ENCODE measurements around the gene CFAP97. TPM values are rescaled to one million over a fixed set of nuclear protein-coding genes. Genes with fewer than 3 reads are reported as not detected.

The CFAP97 gene
- total RNA-seq, 2 donors from 2014 or later: 17.1 to 19.5 TPM

- intact Hi-C loops (cut with DNase I): no loop called here
- DNase-seq (no peak), ATAC-seq (no peak)
- no peak overlapping the region for H3K4me3 ChIP-seq
- WGBS, 2 donors: 89 to 92% methylated on average over 2 of the region's 2 CpGs
- no peaks in the 10 kb centered on the region for H3K9me3 ChIP-seq
- H3K4me1 ChIP-seq: no peaks in the 10 kb centered on the region
- no peak for TF ChIP-seq CTCF (IDR thresholded peaks at IDR 0.05)
- H3K27ac ChIP-seq: no peak overlapping the region
- H3K27me3 ChIP-seq: no peaks in the 10 kb centered on the region
- H3K36me3 ChIP-seq (replicated peaks in 1 of 2; ENCODE audit: insufficient read depth in 1 of 2, low read depth in 2 of 2): peaks cover 0 to 3% of the 10 kb centered on the region in 2 donors
These were observed 32.3 kb downstream of the CFAP97 start for GRCh38 chr4:185171373-185172071.

GRCh38 chr4:185167234-185167633, 36.6 kb downstream of the CFAP97 start:
- Histone ChIP-seq H3K36me3 (replicated peaks in 1 of 2; ENCODE audit: insufficient read depth in 1 of 2, low read depth in 2 of 2) (peaks cover 0 to 3% of the 10 kb centered on the region in 2 donors), H3K4me1 (no peaks in the 10 kb centered on the region), H3K27ac (no peak overlapping the region), H3K9me3 (no peaks in the 10 kb centered on the region), H3K27me3 (no peaks in the 10 kb centered on the region), H3K4me3 (no peak overlapping the region)
- intact Hi-C loops (cut with DNase I): no loop called here
- 73 to 75% methylated on average over 9 of the region's 9 CpGs for WGBS, 2 donors
- DNase-seq: no peak
- no peak for ATAC-seq
- TF ChIP-seq POLR2A (IDR thresholded peaks at IDR 0.05): no peak
- no peak for TF ChIP-seq CTCF (IDR thresholded peaks at IDR 0.05)

- Histone ChIP-seq H3K9me3 (no peaks in the 10 kb centered on the region), H3K27me3 (no peaks in the 10 kb centered on the region), H3K4me1 (no peaks in the 10 kb centered on the region), H3K27ac (no peak overlapping the region), H3K36me3 (replicated peaks in 1 of 2; ENCODE audit: insufficient read depth in 1 of 2, low read depth in 2 of 2) (peaks cover 0 to 3% of the 10 kb centered on the region in 2 donors), H3K4me3 (no peak overlapping the region)
- WGBS, 2 donors: 63 to 67% methylated on average over 2 of the region's 2 CpGs
- TF ChIP-seq POLR2A (IDR thresholded peaks at IDR 0.05) (no peak), CTCF (IDR thresholded peaks at IDR 0.05) (no peak)
- intact Hi-C loops (cut with DNase I): no loop called here
- ATAC-seq (no peak), DNase-seq (no peak)
These were observed 38.2 kb downstream of the CFAP97 start for GRCh38 chr4:185165605-185166063.

- ATAC-seq: no peak
- Histone ChIP-seq H3K4me3 (no peak overlapping the region), H3K9me3 (no peaks in the 10 kb centered on the region), H3K27ac (no peak overlapping the region), H3K4me1 (no peaks in the 10 kb centered on the region), H3K27me3 (no peaks in the 10 kb centered on the region), H3K36me3 (replicated peaks in 1 of 2; ENCODE audit: insufficient read depth in 1 of 2, low read depth in 2 of 2) (peaks cover 0 to 4% of the 10 kb centered on the region in 2 donors)
- intact Hi-C loops (cut with DNase I): no loop called here
- 82 to 89% methylated on average over 1 of the region's 1 CpG for WGBS, 2 donors
- TF ChIP-seq CTCF (IDR thresholded peaks at IDR 0.05) (no peak), POLR2A (IDR thresholded peaks at IDR 0.05) (no peak)
- DNase-seq: no peak
These were observed 52.5 kb downstream of the CFAP97 start for GRCh38 chr4:185151296-185151695.

GRCh38 chr4:185149392-185149791, 54.4 kb downstream of the CFAP97 start:
- H3K4me3 ChIP-seq: no peak overlapping the region
- ATAC-seq (no peak), DNase-seq (no peak)
- intact Hi-C loops (cut with DNase I): no loop called here
- no peaks in the 10 kb centered on the region for H3K9me3 ChIP-seq
- H3K27ac ChIP-seq: no peak overlapping the region
- peaks cover 0 to 4% of the 10 kb centered on the region in 2 donors for H3K36me3 ChIP-seq (replicated peaks in 1 of 2; ENCODE audit: insufficient read depth in 1 of 2, low read depth in 2 of 2)
- no peaks in the 10 kb centered on the region for H3K27me3 ChIP-seq
- no peak for TF ChIP-seq CTCF (IDR thresholded peaks at IDR 0.05)
- TF ChIP-seq POLR2A (IDR thresholded peaks at IDR 0.05): no peak
- H3K4me1 ChIP-seq: peaks cover 13% of the 10 kb centered on the region
- WGBS, 2 donors: 90 to 93% methylated on average over 12 of the region's 12 CpGs

All from body of pancreas (tissue), 4 donors.